Endodermal cell (in vitro differentiated cells): ENCODE measurements around the gene ZNF580. TPM values are rescaled to one million over a fixed set of nuclear protein-coding genes. Genes with fewer than 3 reads are reported as not detected.
A peak's percentile ranks its signal among the peaks of the same experiment; 100 is the strongest.

Experiments used
- DNase-seq: peaks from one replicate; pipeline ENCODE4 v3.0.0-alpha.2; 2017
- H3K27ac ChIP-seq: 2 replicates; pipeline ENCODE4 v1.5.1; 2013; ENCODE audit warnings: mild to moderate bottlenecking, low read depth, low read length, moderate library complexity
- H3K27me3 ChIP-seq: 2 replicates; pipeline ENCODE4 v1.6.1; 2013; ENCODE audit warnings: mild to moderate bottlenecking, low read length, moderate library complexity; ENCODE audit not compliant: insufficient read depth, control insufficient read depth, poor library complexity, severe bottlenecking
- H3K36me3 ChIP-seq: 2 replicates; pipeline ENCODE4 v1.7.0; 2013; ENCODE audit warnings: mild to moderate bottlenecking, low read length, moderate library complexity; ENCODE audit not compliant: control insufficient read depth, insufficient read depth
- H3K4me1 ChIP-seq: one replicate; pipeline ENCODE4 v1.7.0; 2013; ENCODE audit warnings: low read length; ENCODE audit not compliant: control insufficient read depth, insufficient read depth
- H3K4me3 ChIP-seq: 2 replicates; pipeline ENCODE4 v1.5.1; 2013; ENCODE audit warnings: mild to moderate bottlenecking, low read length, moderate library complexity
- H3K9ac ChIP-seq: 2 replicates; pipeline ENCODE4 v1.6.1; 2013; ENCODE audit warnings: mild to moderate bottlenecking, low read length, moderate library complexity; ENCODE audit not compliant: poor library complexity, severe bottlenecking; ENCODE audit errors: extremely low read depth
- H3K9me3 ChIP-seq: 2 replicates; pipeline ENCODE4 v1.6.1; 2013; ENCODE audit warnings: mild to moderate bottlenecking, low read length, moderate library complexity; ENCODE audit not compliant: control insufficient read depth
- H3K27ac Mint-ChIP-seq: 2 replicates; pipeline ENCODE4 v1.8.0; 2020; ENCODE audit warnings: mixed read lengths
- H3K27me3 Mint-ChIP-seq: 2 replicates; pipeline ENCODE4 v1.8.0; 2021; ENCODE audit warnings: mild to moderate bottlenecking, mixed read lengths; ENCODE audit not compliant: insufficient read depth
- H3K36me3 Mint-ChIP-seq: 2 replicates; pipeline ENCODE4 v1.8.0; 2020; ENCODE audit warnings: low read depth, mixed read lengths
- H3K4me1 Mint-ChIP-seq: 2 replicates; pipeline ENCODE4 v1.8.0; 2020; ENCODE audit warnings: mixed read lengths
- H3K4me3 Mint-ChIP-seq: 2 replicates; pipeline ENCODE4 v1.8.0; 2020; ENCODE audit warnings: mild to moderate bottlenecking, moderate library complexity, mixed read lengths
- H3K9me3 Mint-ChIP-seq: 2 replicates; pipeline ENCODE4 v1.8.0; 2020; ENCODE audit warnings: mild to moderate bottlenecking, mixed read lengths
- CTCF ChIP-seq: fragments of 200-600 bp; sonication (generic); conservative IDR thresholded peaks from 2 replicates; pipeline ENCODE4 v1.5.0; 2021; ENCODE audit warnings: antibody characterized with exemption, mild to moderate bottlenecking
- WGBS, 2 experiments: methylation state at CpG; one replicate each; pipeline versions ENCODE4 v1.1.5 to v1.1.7; 2013; ENCODE audit warnings: missing lambda C conversion rate in 2 of 2, mixed read lengths in 1 of 2; ENCODE audit not compliant: insufficient coverage in 1 of 2, insufficient read length in 1 of 2; 5-methylcytosine and 5-hydroxymethylcytosine counted together
- total RNA-seq, 2 donors: library from RNA; stranded (reverse); fragmentation: NEBNext Ultra II Directional in 1 of 2; extraction: Animal tissue kit (Norgen Biotek cat#: 25700) in 1 of 2; gene quantifications; 2 replicates in 1 of 2; 3 replicates in 1 of 2; pipeline ENCODE4 v1.2.1, GENCODE V29; 2021

ZNF580 gene
- total RNA-seq, 2 donors from 2014 or later: 27.3 to 38.6 TPM

- Histone ChIP-seq H3K27ac (no peak overlapping the region), H3K27me3 (no peaks in the 10 kb centered on the region), H3K9ac (no peak overlapping the region), H3K4me3 (no peak overlapping the region), H3K4me1 (no peaks in the 10 kb centered on the region), H3K9me3 (no peaks in the 10 kb centered on the region), H3K36me3 (peaks cover 4% of the 10 kb centered on the region)
- no peak for DNase-seq
- Mint-ChIP-seq H3K27me3 (no peaks in the 10 kb centered on the region), H3K4me1 (peaks cover 26% of the 10 kb centered on the region), H3K9me3 (peaks cover 5% of the 10 kb centered on the region), H3K4me3 (no peak overlapping the region), H3K36me3 (peaks cover 18% of the 10 kb centered on the region), H3K27ac (no peak overlapping the region)
- no peak for TF ChIP-seq CTCF
- WGBS, 2 experiments: 86 to 87% methylated on average over 11 of the region's 11 CpGs
Measured at GRCh38 chr19:55637534-55637933, 3.3 kb upstream of the ZNF580 start.

DNA sequence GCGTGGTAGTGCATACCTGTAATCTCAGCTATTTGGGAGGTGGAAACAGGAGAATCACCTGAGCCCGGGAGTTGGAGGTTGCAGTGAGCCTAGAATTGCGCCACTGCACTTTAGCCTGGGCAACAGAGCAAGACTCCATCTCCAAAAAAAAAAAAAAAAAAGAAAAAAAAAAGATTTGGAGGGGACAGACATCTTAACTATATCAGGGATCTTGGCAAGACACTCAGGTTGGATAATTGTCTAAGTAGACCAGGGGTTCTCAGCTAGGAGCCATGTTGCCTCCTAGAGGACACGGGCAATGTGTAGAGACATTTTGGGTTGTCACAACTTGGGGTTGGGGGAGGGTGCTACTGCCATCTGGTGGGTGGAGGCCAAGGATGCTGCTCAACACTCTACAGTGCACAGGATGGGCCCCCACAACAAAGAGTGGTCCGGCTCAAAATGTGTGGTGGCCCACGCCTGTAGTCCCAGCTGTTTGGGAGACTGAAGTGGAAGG is 1.9 kb upstream of the ZNF580 start:
- H3K9ac ChIP-seq: no peak overlapping the region
- H3K4me1 ChIP-seq: no peaks in the 10 kb centered on the region
- peak; percentile 71 for TF ChIP-seq CTCF
- Mint-ChIP-seq H3K36me3 (peaks cover 19% of the 10 kb centered on the region), H3K27me3 (no peaks in the 10 kb centered on the region), H3K9me3 (peaks cover 5% of the 10 kb centered on the region), H3K4me3 (no peak overlapping the region), H3K27ac (no peak overlapping the region), H3K4me1 (peaks cover 32% of the 10 kb centered on the region)
- H3K27ac ChIP-seq: no peak overlapping the region
- H3K27me3 ChIP-seq: no peaks in the 10 kb centered on the region
- no peaks in the 10 kb centered on the region for H3K9me3 ChIP-seq
- peak; percentile 81 for DNase-seq
- peaks cover 4% of the 10 kb centered on the region for H3K36me3 ChIP-seq
- WGBS, 2 experiments: 86 to 91% methylated on average over 5 to 6 of the region's 6 CpGs
- no peak overlapping the region for H3K4me3 ChIP-seq

DNA sequence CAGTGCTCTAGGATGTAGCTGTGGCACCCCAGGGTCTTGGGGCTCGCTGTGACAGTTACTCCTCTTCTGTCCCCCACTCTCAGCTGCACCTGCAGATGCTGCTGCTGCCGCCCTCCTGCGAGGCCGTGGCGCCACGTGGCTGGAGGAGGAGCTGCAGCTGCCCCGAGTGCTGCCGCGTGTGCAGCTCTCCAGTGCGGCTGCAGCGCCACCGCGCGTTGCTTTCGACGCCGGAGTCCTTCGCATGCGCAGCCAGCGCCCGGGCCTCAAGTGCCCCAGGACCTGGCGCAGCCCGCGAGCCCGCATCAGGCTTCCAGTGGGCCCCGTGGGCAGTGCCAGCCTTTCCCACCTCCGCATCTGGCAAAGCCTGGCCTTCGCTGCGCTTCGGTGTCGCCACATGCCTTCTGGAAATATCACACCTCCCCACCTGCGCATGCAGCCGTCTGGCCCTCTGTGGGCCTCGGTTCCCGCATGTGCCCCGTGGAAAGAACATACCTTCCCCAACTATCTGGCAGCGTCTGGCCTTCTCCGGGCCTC is 692 bp upstream of the ZNF580 start:
- Mint-ChIP-seq H3K27ac (peak overlapping the region; percentile 83), H3K4me1 (peaks cover 27% of the 10 kb centered on the region), H3K9me3 (peaks cover 5% of the 10 kb centered on the region), H3K27me3 (no peaks in the 10 kb centered on the region), H3K4me3 (peak overlapping the region; percentile 90), H3K36me3 (peaks cover 21% of the 10 kb centered on the region)
- no peaks in the 10 kb centered on the region for H3K9me3 ChIP-seq
- peak; percentile 87 for DNase-seq
- H3K4me3 ChIP-seq: peak overlapping the region; percentile 71
- no peaks in the 10 kb centered on the region for H3K27me3 ChIP-seq
- H3K4me1 ChIP-seq: peaks cover 7% of the 10 kb centered on the region
- 81 to 85% methylated on average over 19 to 38 of the region's 38 CpGs for WGBS, 2 experiments
- no peak for TF ChIP-seq CTCF
- H3K27ac ChIP-seq: peak overlapping the region; percentile 3
- peaks cover 7% of the 10 kb centered on the region for H3K36me3 ChIP-seq
- peak overlapping the region; percentile 55 for H3K9ac ChIP-seq
